22Rv1 (cell line): ENCODE data around the gene MAP3K21.

Experiments
- H3K27ac ChIP-seq: fragments of 450-650 bp; 2 replicates; pipeline ENCODE4 v1.5.1; 2017
- CTCF ChIP-seq: fragments of 450-650 bp; IDR thresholded peaks from 2 replicates; pipeline ENCODE4 v1.5.1; 2017; ENCODE audit warnings: mild to moderate bottlenecking
- ZFX ChIP-seq: fragments of 450-650 bp; IDR thresholded peaks from 2 replicates; pipeline ENCODE4 v1.6.1; 2017; ENCODE audit warnings: antibody characterized with exemption, borderline replicate concordance

The MAP3K21 gene

GRCh38 chr1:233349137-233349536 lies 21.6 kb downstream of the MAP3K21 start:
- no peak for TF ChIP-seq CTCF
- no peak for TF ChIP-seq ZFX
- H3K27ac ChIP-seq, result no peak overlapping the region

- H3K27ac ChIP-seq, result no peak overlapping the region
- TF ChIP-seq CTCF (no peak), ZFX (no peak)
These were observed 27.5 kb downstream of the MAP3K21 start for GRCh38 chr1:233354983-233355382.

GRCh38 chr1:233355841-233356704 lies 28.5 kb downstream of the MAP3K21 start:
- H3K27ac ChIP-seq, result no peak overlapping the region
- no peak for TF ChIP-seq CTCF
- TF ChIP-seq ZFX, result no peak

GRCh38 chr1:233356705-233356987 lies 29.1 kb downstream of the MAP3K21 start:
- TF ChIP-seq ZFX, result no peak
- TF ChIP-seq CTCF, result no peak

GRCh38 chr1:233357595-233358397 lies 30.3 kb downstream of the MAP3K21 start:
- H3K27ac ChIP-seq, result no peak overlapping the region
- no peak for TF ChIP-seq CTCF
- no peak for TF ChIP-seq ZFX

More at GRCh38 chr1:233356705-233356987, 29.1 kb downstream of the MAP3K21 start:
- H3K27ac ChIP-seq, result no peak overlapping the region

- H3K27ac ChIP-seq, result no peak overlapping the region
- TF ChIP-seq ZFX, result no peak
- TF ChIP-seq CTCF, result no peak
These were observed 31.9 kb downstream of the MAP3K21 start for GRCh38 chr1:233359431-233359830.

- TF ChIP-seq ZFX, result no peak
- TF ChIP-seq CTCF, result no peak
- H3K27ac ChIP-seq, result no peak overlapping the region
These were observed 32.4 kb downstream of the MAP3K21 start for GRCh38 chr1:233359905-233360304.
